SU-DHL-6 (cell line): ENCODE measurements around the gene HERC5.

Experiments used
- H2AFZ ChIP-seq: fragments of 200-600 bp; sonication (generic); 2 replicates; pipeline ENCODE4 v1.6.1; 2014; ENCODE audit warnings: low read depth, mild to moderate bottlenecking, moderate library complexity, mixed read lengths, antibody characterized with exemption, low read length; ENCODE audit not compliant: severe bottlenecking
- H3F3A ChIP-seq: fragments of 200-600 bp; shearing (Covaris generic); 2 replicates; pipeline ENCODE4 v1.6.0; 2016; ENCODE audit warnings: antibody characterized with exemption, mild to moderate bottlenecking; ENCODE audit not compliant: insufficient read depth
- H3K27ac ChIP-seq: fragments of 200-600 bp; sonication (generic); 2 replicates; pipeline ENCODE4 v1.5.1; 2016; ENCODE audit warnings: low read depth, mild to moderate bottlenecking, low read length, moderate library complexity, mixed read lengths
- H3K27me3 ChIP-seq: fragments of 200-600 bp; sonication (generic), shearing (Covaris generic); 2 replicates; pipeline ENCODE4 v1.6.0; 2014; ENCODE audit warnings: mild to moderate bottlenecking, low read length
- H3K36me3 ChIP-seq: fragments of 200-600 bp; sonication (generic); 2 replicates; pipeline ENCODE4 v1.6.1; 2014; ENCODE audit warnings: mild to moderate bottlenecking, low read length, mixed read lengths
- H3K4me2 ChIP-seq: fragments of 300-600, 200-600 bp; shearing (Covaris generic), sonication (generic); 2 replicates; pipeline ENCODE4 v1.6.0; 2014; ENCODE audit warnings: low read length, low read depth, mild to moderate bottlenecking; ENCODE audit not compliant: poor library complexity, severe bottlenecking
- H3K4me3 ChIP-seq: fragments of 200-600 bp; sonication (generic); 2 replicates; pipeline ENCODE4 v1.5.1; 2014; ENCODE audit warnings: antibody characterized with exemption, low read length, mild to moderate bottlenecking, mixed read lengths; ENCODE audit not compliant: insufficient read depth, poor library complexity, severe bottlenecking
- H3K79me2 ChIP-seq: fragments of 200-600 bp; sonication (generic); 2 replicates; pipeline ENCODE4 v1.6.1; 2014; ENCODE audit warnings: mild to moderate bottlenecking, low read length, moderate library complexity; ENCODE audit not compliant: insufficient read depth
- H3K9ac ChIP-seq: fragments of 200-600 bp; sonication (generic); 2 replicates; pipeline ENCODE4 v1.7.0; 2014; ENCODE audit warnings: mild to moderate bottlenecking, low read length
- H3K9me2 ChIP-seq: fragments of 200-600 bp; sonication (generic); replicated peaks from 2 replicates; pipeline ENCODE4 v1.6.1; 2014; ENCODE audit warnings: low read length; ENCODE audit not compliant: insufficient read depth
- H3K9me3 ChIP-seq: fragments of 200-600 bp; sonication (generic); 2 replicates; pipeline ENCODE4 v1.6.1; 2014; ENCODE audit warnings: low read length, mixed read lengths; ENCODE audit not compliant: insufficient read depth
- H4K20me1 ChIP-seq: fragments of 200-600 bp; sonication (generic); 2 replicates; pipeline ENCODE4 v1.6.1; 2014; ENCODE audit warnings: low read depth, mild to moderate bottlenecking, antibody characterized with exemption, low read length, moderate library complexity, mixed read lengths
- EZH2phosphoT487 ChIP-seq: fragments of 200-600 bp; sonication (generic), shearing (Covaris generic); conservative IDR thresholded peaks from 2 replicates; pipeline ENCODE4 v1.6.1; 2018; ENCODE audit warnings: mild to moderate bottlenecking, antibody characterized with exemption, low read length, moderate library complexity, mixed read lengths
- TF ChIP-seq, protein P1 (sequence below): fragments of 200-600 bp; sonication (generic); IDR thresholded peaks from one replicate; pipeline ENCODE4 v1.5.1; 2017; ENCODE audit warnings: antibody characterized with exemption, mild to moderate bottlenecking, low read length, moderate library complexity; ENCODE audit not compliant: insufficient read depth, poor library complexity, severe bottlenecking

The HERC5 gene

GRCh38 chr4:88457307-88458103 lies 586 bp downstream of the HERC5 start:
- H3K9ac ChIP-seq, result no peak overlapping the region

GRCh38 chr4:88458104-88458740 lies 1.3 kb downstream of the HERC5 start:
- H3K9me2 ChIP-seq, result no peaks in the 10 kb centered on the region
- no peak for TF ChIP-seq EZH2phosphoT487
- TF ChIP-seq, protein P1, sequence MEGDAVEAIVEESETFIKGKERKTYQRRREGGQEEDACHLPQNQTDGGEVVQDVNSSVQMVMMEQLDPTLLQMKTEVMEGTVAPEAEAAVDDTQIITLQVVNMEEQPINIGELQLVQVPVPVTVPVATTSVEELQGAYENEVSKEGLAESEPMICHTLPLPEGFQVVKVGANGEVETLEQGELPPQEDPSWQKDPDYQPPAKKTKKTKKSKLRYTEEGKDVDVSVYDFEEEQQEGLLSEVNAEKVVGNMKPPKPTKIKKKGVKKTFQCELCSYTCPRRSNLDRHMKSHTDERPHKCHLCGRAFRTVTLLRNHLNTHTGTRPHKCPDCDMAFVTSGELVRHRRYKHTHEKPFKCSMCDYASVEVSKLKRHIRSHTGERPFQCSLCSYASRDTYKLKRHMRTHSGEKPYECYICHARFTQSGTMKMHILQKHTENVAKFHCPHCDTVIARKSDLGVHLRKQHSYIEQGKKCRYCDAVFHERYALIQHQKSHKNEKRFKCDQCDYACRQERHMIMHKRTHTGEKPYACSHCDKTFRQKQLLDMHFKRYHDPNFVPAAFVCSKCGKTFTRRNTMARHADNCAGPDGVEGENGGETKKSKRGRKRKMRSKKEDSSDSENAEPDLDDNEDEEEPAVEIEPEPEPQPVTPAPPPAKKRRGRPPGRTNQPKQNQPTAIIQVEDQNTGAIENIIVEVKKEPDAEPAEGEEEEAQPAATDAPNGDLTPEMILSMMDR, result no peak
- no peaks in the 10 kb centered on the region for H3K36me3 ChIP-seq
- no peaks in the 10 kb centered on the region for H3K79me2 ChIP-seq
- H4K20me1 ChIP-seq, result no peaks in the 10 kb centered on the region
- H3K9me3 ChIP-seq, result no peaks in the 10 kb centered on the region
- no peak overlapping the region for H3K4me3 ChIP-seq
- no peaks in the 10 kb centered on the region for H3F3A ChIP-seq
- no peak overlapping the region for H3K27ac ChIP-seq
- H3K9ac ChIP-seq, result no peak overlapping the region
- no peak overlapping the region for H3K4me2 ChIP-seq
- H2AFZ ChIP-seq, result no peak overlapping the region
- H3K27me3 ChIP-seq, result no peaks in the 10 kb centered on the region

More at GRCh38 chr4:88457307-88458103, 586 bp downstream of the HERC5 start:
- Histone ChIP-seq H2AFZ (no peak overlapping the region), H3K9me3 (no peaks in the 10 kb centered on the region), H3K27ac (no peak overlapping the region), H3K79me2 (no peaks in the 10 kb centered on the region), H3F3A (no peaks in the 10 kb centered on the region), H3K4me2 (no peak overlapping the region), H3K36me3 (no peaks in the 10 kb centered on the region), H3K27me3 (no peaks in the 10 kb centered on the region), H4K20me1 (no peaks in the 10 kb centered on the region), H3K9me2 (no peaks in the 10 kb centered on the region), H3K4me3 (no peak overlapping the region)
- TF ChIP-seq EZH2phosphoT487, result no peak
- TF ChIP-seq, protein P1, result no peak

DNA sequence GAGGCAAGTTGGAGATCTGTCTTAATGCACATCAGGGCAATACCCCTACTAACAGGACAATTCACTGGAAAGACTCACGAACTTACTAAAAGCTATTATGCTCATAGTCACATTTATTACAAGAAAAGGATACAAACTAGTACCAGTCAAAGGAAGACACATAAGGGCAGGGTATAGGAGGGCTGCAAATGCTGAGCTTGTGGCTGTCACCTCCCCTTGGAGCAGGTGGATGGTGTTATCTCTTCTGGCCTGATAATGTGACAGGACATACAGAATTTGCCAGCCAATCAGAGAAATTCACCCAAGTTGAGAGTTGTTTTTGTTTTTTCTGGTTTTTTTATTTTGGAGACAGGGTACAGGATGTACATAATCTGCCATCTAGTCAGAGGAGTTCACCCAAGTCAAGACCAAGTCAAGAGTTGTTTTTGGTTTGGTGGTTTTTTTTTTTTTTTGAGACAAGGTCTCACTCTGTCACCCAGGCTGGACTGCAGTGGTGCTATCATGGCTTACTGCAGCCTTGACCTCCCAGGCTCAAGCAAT lies 8.8 kb downstream of the HERC5 start:
- no peaks in the 10 kb centered on the region for H3K79me2 ChIP-seq
- TF ChIP-seq EZH2phosphoT487, result no peak
- TF ChIP-seq, protein P1, result no peak
- H3K36me3 ChIP-seq, result no peaks in the 10 kb centered on the region
- H2AFZ ChIP-seq, result no peak overlapping the region
- H3K4me3 ChIP-seq, result no peak overlapping the region
- no peaks in the 10 kb centered on the region for H3K27me3 ChIP-seq
- H3K9me2 ChIP-seq, result no peaks in the 10 kb centered on the region
- no peaks in the 10 kb centered on the region for H3K9me3 ChIP-seq
- H3K27ac ChIP-seq, result no peak overlapping the region
- no peaks in the 10 kb centered on the region for H4K20me1 ChIP-seq
- no peaks in the 10 kb centered on the region for H3F3A ChIP-seq
- H3K4me2 ChIP-seq, result no peak overlapping the region
- H3K9ac ChIP-seq, result no peak overlapping the region
